ENCODE measurements around the gene TPCN1.

Gene TPCN1

GRCh38 chr12:113174461-113175384, 46.5 kb upstream of the TPCN1 start:
- no peak overlapping the region for H2AFZ ChIP-seq (ENCODE audit: low read depth)
- H3K27me3 ChIP-seq (ENCODE audit: insufficient read depth, low read depth): no peaks in the 10 kb centered on the region
- no peaks in the 10 kb centered on the region for H4K20me1 ChIP-seq (ENCODE audit: insufficient read depth)
- no peaks in the 10 kb centered on the region for H3K79me2 ChIP-seq (ENCODE audit: insufficient read depth, low read depth)
- peaks cover 42% of the 10 kb centered on the region for H3K4me1 ChIP-seq (ENCODE audit: low read depth, poor library complexity, severe bottlenecking)
- no peak overlapping the region for H3K4me3 ChIP-seq (IDR thresholded peaks at IDR 0.05; ENCODE audit: insufficient read depth, low read depth, low read length)
- TF ChIP-seq, protein P1, sequence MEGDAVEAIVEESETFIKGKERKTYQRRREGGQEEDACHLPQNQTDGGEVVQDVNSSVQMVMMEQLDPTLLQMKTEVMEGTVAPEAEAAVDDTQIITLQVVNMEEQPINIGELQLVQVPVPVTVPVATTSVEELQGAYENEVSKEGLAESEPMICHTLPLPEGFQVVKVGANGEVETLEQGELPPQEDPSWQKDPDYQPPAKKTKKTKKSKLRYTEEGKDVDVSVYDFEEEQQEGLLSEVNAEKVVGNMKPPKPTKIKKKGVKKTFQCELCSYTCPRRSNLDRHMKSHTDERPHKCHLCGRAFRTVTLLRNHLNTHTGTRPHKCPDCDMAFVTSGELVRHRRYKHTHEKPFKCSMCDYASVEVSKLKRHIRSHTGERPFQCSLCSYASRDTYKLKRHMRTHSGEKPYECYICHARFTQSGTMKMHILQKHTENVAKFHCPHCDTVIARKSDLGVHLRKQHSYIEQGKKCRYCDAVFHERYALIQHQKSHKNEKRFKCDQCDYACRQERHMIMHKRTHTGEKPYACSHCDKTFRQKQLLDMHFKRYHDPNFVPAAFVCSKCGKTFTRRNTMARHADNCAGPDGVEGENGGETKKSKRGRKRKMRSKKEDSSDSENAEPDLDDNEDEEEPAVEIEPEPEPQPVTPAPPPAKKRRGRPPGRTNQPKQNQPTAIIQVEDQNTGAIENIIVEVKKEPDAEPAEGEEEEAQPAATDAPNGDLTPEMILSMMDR (conservative IDR thresholded peaks at IDR 0.05; ENCODE audit: low read depth, low read length): peak; percentile 88
- H3K36me3 ChIP-seq (ENCODE audit: insufficient read depth): peaks cover 6% of the 10 kb centered on the region; the same call in 1 of the 2 replicates
- peak overlapping the region; percentile 41 for H3K4me2 ChIP-seq
- H3K27ac ChIP-seq: peak overlapping the region; percentile 69
- no peak overlapping the region for H3K9ac ChIP-seq

DNA sequence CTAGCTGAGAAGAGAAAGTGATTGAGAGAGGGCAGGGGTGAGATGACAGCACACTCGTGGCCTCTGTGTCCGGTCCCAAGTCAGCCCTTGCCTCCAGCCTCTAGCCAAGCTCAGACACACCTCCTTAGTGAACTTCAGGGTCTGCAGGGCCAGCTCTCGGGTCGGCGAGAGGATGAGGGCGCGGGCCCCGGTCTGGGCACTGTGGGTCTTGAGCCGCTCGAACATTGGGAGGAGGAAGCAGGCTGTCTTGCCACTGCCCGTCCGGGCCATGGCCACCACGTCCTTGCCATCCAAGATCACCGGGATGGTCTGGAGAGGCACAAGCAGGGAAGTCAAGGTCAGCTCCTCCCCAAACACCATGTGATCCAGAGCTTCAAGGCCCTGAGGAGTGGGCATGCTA, 42.2 kb upstream of the TPCN1 start:
- TF ChIP-seq, protein P1 (conservative IDR thresholded peaks at IDR 0.05; ENCODE audit: low read depth, low read length): no peak
- Histone ChIP-seq H3K9ac (no peak overlapping the region), H3K4me1 (ENCODE audit: low read depth, poor library complexity, severe bottlenecking) (peaks cover 14% of the 10 kb centered on the region), H3K36me3 (ENCODE audit: insufficient read depth) (peaks cover 6% of the 10 kb centered on the region; the same call in 1 of the 2 replicates), H4K20me1 (ENCODE audit: insufficient read depth) (no peaks in the 10 kb centered on the region), H2AFZ (ENCODE audit: low read depth) (no peak overlapping the region), H3K4me2 (no peak overlapping the region), H3K79me2 (ENCODE audit: insufficient read depth, low read depth) (peaks cover 25% of the 10 kb centered on the region), H3K27ac (no peak overlapping the region), H3K27me3 (ENCODE audit: insufficient read depth, low read depth) (no peaks in the 10 kb centered on the region), H3K4me3 (IDR thresholded peaks at IDR 0.05; ENCODE audit: insufficient read depth, low read depth, low read length) (no peak overlapping the region)

DNA sequence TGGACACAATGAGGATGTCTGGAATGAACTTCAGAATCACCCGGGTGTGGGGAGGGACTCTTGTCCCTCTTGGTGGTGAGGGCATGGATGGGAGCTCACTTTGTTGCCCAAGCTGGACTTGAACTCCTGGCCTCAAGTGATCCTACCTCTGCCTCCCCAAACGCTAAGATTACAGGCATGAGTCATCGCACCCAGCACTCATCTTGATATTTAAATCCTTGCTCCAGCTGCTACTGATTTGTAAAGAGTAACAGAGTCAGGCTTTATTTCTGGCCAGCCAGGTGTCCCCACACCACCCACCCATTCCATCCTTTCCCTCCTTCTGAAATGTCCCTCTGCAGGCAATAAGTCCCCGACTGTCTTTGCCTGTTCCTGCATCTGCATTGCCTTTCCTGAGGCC, 40.9 kb upstream of the TPCN1 start:
- no peak overlapping the region for H3K4me2 ChIP-seq
- H3K27ac ChIP-seq: no peak overlapping the region
- H2AFZ ChIP-seq (ENCODE audit: low read depth): no peak overlapping the region
- TF ChIP-seq, protein P1 (conservative IDR thresholded peaks at IDR 0.05; ENCODE audit: low read depth, low read length): no peak
- peaks cover 6% of the 10 kb centered on the region; the same call in 1 of the 2 replicates for H3K36me3 ChIP-seq (ENCODE audit: insufficient read depth)
- peaks cover 8% of the 10 kb centered on the region for H3K4me1 ChIP-seq (ENCODE audit: low read depth, poor library complexity, severe bottlenecking)
- no peaks in the 10 kb centered on the region for H3K27me3 ChIP-seq (ENCODE audit: insufficient read depth, low read depth)
- peaks cover 30% of the 10 kb centered on the region for H3K79me2 ChIP-seq (ENCODE audit: insufficient read depth, low read depth)
- H3K9ac ChIP-seq: no peak overlapping the region
- no peaks in the 10 kb centered on the region for H4K20me1 ChIP-seq (ENCODE audit: insufficient read depth)
- H3K4me3 ChIP-seq (IDR thresholded peaks at IDR 0.05; ENCODE audit: insufficient read depth, low read depth, low read length): no peak overlapping the region

- no peak overlapping the region for H3K9ac ChIP-seq
- H3K79me2 ChIP-seq (ENCODE audit: insufficient read depth, low read depth): peaks cover 30% of the 10 kb centered on the region
- peaks cover 6% of the 10 kb centered on the region; the same call in 1 of the 2 replicates for H3K36me3 ChIP-seq (ENCODE audit: insufficient read depth)
- H2AFZ ChIP-seq (ENCODE audit: low read depth): no peak overlapping the region
- TF ChIP-seq, protein P1 (conservative IDR thresholded peaks at IDR 0.05; ENCODE audit: low read depth, low read length): no peak
- H3K27me3 ChIP-seq (ENCODE audit: insufficient read depth, low read depth): no peaks in the 10 kb centered on the region
- H3K4me1 ChIP-seq (ENCODE audit: low read depth, poor library complexity, severe bottlenecking): peaks cover 16% of the 10 kb centered on the region
- no peak overlapping the region for H3K4me2 ChIP-seq
- no peak overlapping the region for H3K27ac ChIP-seq
- no peak overlapping the region for H3K4me3 ChIP-seq (IDR thresholded peaks at IDR 0.05; ENCODE audit: insufficient read depth, low read depth, low read length)
- H4K20me1 ChIP-seq (ENCODE audit: insufficient read depth): no peaks in the 10 kb centered on the region
These were observed 39.3 kb upstream of the TPCN1 start for GRCh38 chr12:113181975-113182374.

Data from KMS-11 (cell line).